Caco-2 (cell line): ENCODE results near the gene SNX33. TPM values are rescaled to one million over a fixed set of nuclear protein-coding genes. Genes with fewer than 3 reads are reported as not detected.
A peak's percentile ranks its signal among the peaks of the same experiment; 100 is the strongest.

Source experiments
- BruUV-seq: library from RNA; stranded (reverse); fragments of 400-500 nt; replicated peaks from 2 replicates; lab custom pipeline; 2021; lab: Mats Ljungman, UMichigan
- CTCF ChIA-PET: fragments of 300-600 bp; sonication (Branson Sonifier 250); formaldehyde crosslinking; loops from one replicate; lab custom pipeline; 2022; ENCODE audit warnings: antibody characterized with exemption; lab: Charles Lee
- POLR2A ChIA-PET: fragments of 300-600 bp; sonication (Branson Sonifier 250); formaldehyde crosslinking; loops from one replicate; lab custom pipeline; 2022; ENCODE audit warnings: antibody characterized with exemption; lab: Charles Lee
- DNase-seq, 2 experiments: peaks; one replicate each; pipeline versions ENCODE4 v3.0.0 to v3.0.0-alpha.2; 2020 to 2022
- H3K27me3 ChIP-seq: replicated peaks from 2 replicates; pipeline ENCODE4 v1.6.0; 2011; ENCODE audit warnings: low read length; ENCODE audit not compliant: control insufficient read depth, insufficient read depth
- H3K36me3 ChIP-seq: 2 replicates; pipeline ENCODE4 v1.5.1; 2011; ENCODE audit warnings: low read length; ENCODE audit not compliant: control insufficient read depth, insufficient read depth
- H3K4me1 ChIP-seq: fragments of 250-450 bp; sonication (Bioruptor Pico); 2 replicates; pipeline ENCODE4 v1.5.1; 2020; ENCODE audit warnings: mild to moderate bottlenecking
- H3K4me3 ChIP-seq: 2 replicates; pipeline ENCODE4 v1.5.1; 2011; ENCODE audit warnings: low read depth, mild to moderate bottlenecking, control low read depth, low read length
- H3K9me3 ChIP-seq: fragments of 250-450 bp; sonication (Bioruptor Pico); 2 replicates; pipeline ENCODE4 v1.5.1; 2020; ENCODE audit warnings: mild to moderate bottlenecking, moderate library complexity
- H3K27ac Mint-ChIP-seq: one replicate; pipeline ENCODE4 v1.8.0; 2022; ENCODE audit warnings: mixed read lengths; ENCODE audit not compliant: unreplicated experiment
- H3K27me3 Mint-ChIP-seq: one replicate; pipeline ENCODE4 v1.8.0; 2022; ENCODE audit warnings: mixed read lengths; ENCODE audit not compliant: insufficient read depth, unreplicated experiment
- H3K36me3 Mint-ChIP-seq: one replicate; pipeline ENCODE4 v1.8.0; 2022; ENCODE audit warnings: mild to moderate bottlenecking, mixed read lengths; ENCODE audit not compliant: insufficient read depth, unreplicated experiment
- H3K4me1 Mint-ChIP-seq: one replicate; pipeline ENCODE4 v1.8.0; 2022; ENCODE audit warnings: low read depth, mixed read lengths; ENCODE audit not compliant: unreplicated experiment
- H3K4me3 Mint-ChIP-seq: one replicate; pipeline ENCODE4 v1.8.0; 2022; ENCODE audit warnings: mild to moderate bottlenecking, moderate library complexity, mixed read lengths; ENCODE audit not compliant: unreplicated experiment
- H3K9me3 Mint-ChIP-seq: one replicate; pipeline ENCODE4 v1.8.0; 2022; ENCODE audit warnings: mixed read lengths; ENCODE audit not compliant: unreplicated experiment
- intact Hi-C: fragments of 100-400 bp; cut with micrococcal nuclease; formaldehyde crosslinking; loops from one replicate; pipeline ENCODE4 v1.10.0; 2022; ENCODE audit not compliant: unreplicated experiment
- total RNA-seq: library from RNA; stranded (reverse); gene quantifications from 2 replicates; pipeline ENCODE4 v1.2.3, GENCODE V29; 2022
- TF ChIP-seq, protein P1 (sequence below), 2 experiments: fragments of 200-600 bp in 1 of 2; IDR thresholded peaks; 1 replicate in 1 of 2; 2 replicates in 1 of 2; pipeline versions ENCODE4 v1.5.1 to v1.8.0; 2011 to 2022; ENCODE audit warnings: antibody characterized with exemption in 1 of 2, control low read depth in 1 of 2, inconsistent platforms in 1 of 2, low read depth in 1 of 2, low read length in 1 of 2, mild to moderate bottlenecking in 1 of 2, moderate library complexity in 1 of 2; ENCODE audit not compliant: insufficient read depth in 1 of 2, severe bottlenecking in 1 of 2, unreplicated experiment in 1 of 2

Gene SNX33
- total RNA-seq, 1 experiment from 2014 or later, result 19.4 TPM

- Mint-ChIP-seq H3K4me3 (peak overlapping the region; percentile 87), H3K4me1 (peaks cover 3% of the 10 kb centered on the region), H3K36me3 (peaks cover 16% of the 10 kb centered on the region), H3K27me3 (no peaks in the 10 kb centered on the region), H3K27ac (peak overlapping the region; percentile 92), H3K9me3 (no peaks in the 10 kb centered on the region)
- Histone ChIP-seq H3K4me3 (peak overlapping the region; percentile 55), H3K27me3 (no peaks in the 10 kb centered on the region), H3K36me3 (no peaks in the 10 kb centered on the region), H3K9me3 (no peaks in the 10 kb centered on the region), H3K4me1 (peaks cover 9% of the 10 kb centered on the region; the same call in 1 of the 2 replicates)
- POLR2A ChIA-PET, result interaction anchor here (1.8 to 2.2 kb wide), 2 partner anchors 32 to 189 kb away, joined by 9 to 25 read pairs; partner anchors contain the start of gene SIN3A
- TF ChIP-seq, protein P1, sequence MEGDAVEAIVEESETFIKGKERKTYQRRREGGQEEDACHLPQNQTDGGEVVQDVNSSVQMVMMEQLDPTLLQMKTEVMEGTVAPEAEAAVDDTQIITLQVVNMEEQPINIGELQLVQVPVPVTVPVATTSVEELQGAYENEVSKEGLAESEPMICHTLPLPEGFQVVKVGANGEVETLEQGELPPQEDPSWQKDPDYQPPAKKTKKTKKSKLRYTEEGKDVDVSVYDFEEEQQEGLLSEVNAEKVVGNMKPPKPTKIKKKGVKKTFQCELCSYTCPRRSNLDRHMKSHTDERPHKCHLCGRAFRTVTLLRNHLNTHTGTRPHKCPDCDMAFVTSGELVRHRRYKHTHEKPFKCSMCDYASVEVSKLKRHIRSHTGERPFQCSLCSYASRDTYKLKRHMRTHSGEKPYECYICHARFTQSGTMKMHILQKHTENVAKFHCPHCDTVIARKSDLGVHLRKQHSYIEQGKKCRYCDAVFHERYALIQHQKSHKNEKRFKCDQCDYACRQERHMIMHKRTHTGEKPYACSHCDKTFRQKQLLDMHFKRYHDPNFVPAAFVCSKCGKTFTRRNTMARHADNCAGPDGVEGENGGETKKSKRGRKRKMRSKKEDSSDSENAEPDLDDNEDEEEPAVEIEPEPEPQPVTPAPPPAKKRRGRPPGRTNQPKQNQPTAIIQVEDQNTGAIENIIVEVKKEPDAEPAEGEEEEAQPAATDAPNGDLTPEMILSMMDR (IDR thresholded peaks at IDR 0.05; ENCODE audit: insufficient read depth in 1 of 2, low read depth in 1 of 2, low read length in 1 of 2, severe bottlenecking in 1 of 2, unreplicated experiment in 1 of 2), result no peak
- intact Hi-C loops, result loop anchor here (1.0 to 5.0 kb wide), 4 partner anchors 64 to 273 kb away; partner anchors contain the start of genes MAN2C1 and PTPN9
- CTCF ChIA-PET, result interaction anchor here (1.2 to 1.9 kb wide), 3 partner anchors 45 to 273 kb away, joined by 3 to 15 read pairs (median 8); partner anchors contain the start of gene MAN2C1
- no TSS peak for BruUV-seq
- no peak for DNase-seq
Measured at GRCh38 chr15:75641179-75641503, 6.6 kb upstream of the SNX33 start.

- Mint-ChIP-seq H3K27me3 (no peaks in the 10 kb centered on the region), H3K27ac (no peak overlapping the region), H3K36me3 (peaks cover 16% of the 10 kb centered on the region), H3K4me1 (peaks cover 7% of the 10 kb centered on the region), H3K9me3 (no peaks in the 10 kb centered on the region), H3K4me3 (no peak overlapping the region)
- POLR2A ChIA-PET, result no interaction called here
- no peak for DNase-seq
- Histone ChIP-seq H3K36me3 (no peaks in the 10 kb centered on the region), H3K4me3 (no peak overlapping the region), H3K27me3 (no peaks in the 10 kb centered on the region), H3K9me3 (no peaks in the 10 kb centered on the region), H3K4me1 (peaks cover 14% of the 10 kb centered on the region; the same call in 1 of the 2 replicates)
- intact Hi-C loops, result loop anchor here (1.0 to 5.0 kb wide), 4 partner anchors 64 to 273 kb away; partner anchors contain the start of genes MAN2C1 and PTPN9
- BruUV-seq, result no TSS peak
- TF ChIP-seq, protein P1 (IDR thresholded peaks at IDR 0.05; ENCODE audit: insufficient read depth in 1 of 2, low read depth in 1 of 2, low read length in 1 of 2, severe bottlenecking in 1 of 2, unreplicated experiment in 1 of 2), result no peak
- CTCF ChIA-PET, result interaction anchor here (0.8 kb wide), 1 partner anchor 16 kb away, joined by 4 read pairs; the partner anchor contains the start of gene SNUPN
Measured at GRCh38 chr15:75641603-75642002, 6.1 kb upstream of the SNX33 start.

DNA sequence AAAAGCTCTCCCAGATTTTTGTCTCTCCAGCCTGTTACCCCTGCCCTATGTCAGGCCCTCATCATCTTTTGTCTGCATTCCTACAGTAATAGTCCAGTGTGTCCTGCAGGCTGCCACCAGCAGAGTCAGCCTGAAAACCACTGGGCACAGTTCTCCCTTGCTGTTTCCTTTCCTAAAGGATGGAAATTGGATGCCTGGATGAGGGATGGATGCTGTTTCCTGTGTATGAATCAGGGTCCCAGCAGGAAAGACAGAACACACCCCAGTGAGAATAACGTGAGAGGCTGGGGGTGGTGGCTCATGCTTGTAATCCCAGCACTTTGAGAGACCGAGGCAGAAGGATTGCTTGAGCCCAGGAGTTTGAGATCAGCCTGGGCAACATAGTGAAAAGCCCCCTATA is 3.3 kb upstream of the SNX33 start:
- no peaks in the 10 kb centered on the region for H3K9me3 ChIP-seq
- Mint-ChIP-seq H3K27me3 (no peaks in the 10 kb centered on the region), H3K36me3 (peaks cover 12% of the 10 kb centered on the region), H3K4me3 (no peak overlapping the region), H3K27ac (no peak overlapping the region), H3K9me3 (no peaks in the 10 kb centered on the region), H3K4me1 (peaks cover 7% of the 10 kb centered on the region)
- DNase-seq, result no peak
- intact Hi-C loops, result loop anchor here (5.0 kb wide), 1 partner anchor 67 kb away; the partner anchor contains the start of gene PTPN9
- H3K36me3 ChIP-seq, result no peaks in the 10 kb centered on the region
- H3K27me3 ChIP-seq, result no peaks in the 10 kb centered on the region
- no peak overlapping the region for H3K4me3 ChIP-seq
- peaks cover 19% of the 10 kb centered on the region for H3K4me1 ChIP-seq
- CTCF ChIA-PET, result no interaction called here
- POLR2A ChIA-PET, result no interaction called here
- no TSS peak for BruUV-seq
- TF ChIP-seq, protein P1 (IDR thresholded peaks at IDR 0.05; ENCODE audit: insufficient read depth in 1 of 2, low read depth in 1 of 2, low read length in 1 of 2, severe bottlenecking in 1 of 2, unreplicated experiment in 1 of 2), result no peak
